Coronary artery (tissue), 2 donors: Measurements from ENCODE around the gene DNAH8.

Source experiments
- DNase-seq: peaks from one replicate; pipeline ENCODE4 v3.0.0-alpha.2; 2017; ENCODE audit warnings: low spot score
- H3K27ac ChIP-seq, 2 donors: fragments of 200-600 bp; sonication (generic); one replicate each; pipeline ENCODE4 v1.5.1; 2016 to 2019
- H3K4me3 ChIP-seq: fragments of 200-600 bp; sonication (generic); 2 replicates; pipeline ENCODE4 v1.5.1; 2016; ENCODE audit warnings: mild to moderate bottlenecking, moderate library complexity
- TF ChIP-seq, protein P1 (sequence below): fragments of 200-600 bp; sonication (generic); IDR thresholded peaks from one replicate; pipeline ENCODE4 v1.5.1; 2019; ENCODE audit warnings: antibody characterized with exemption

The DNAH8 gene

DNA sequence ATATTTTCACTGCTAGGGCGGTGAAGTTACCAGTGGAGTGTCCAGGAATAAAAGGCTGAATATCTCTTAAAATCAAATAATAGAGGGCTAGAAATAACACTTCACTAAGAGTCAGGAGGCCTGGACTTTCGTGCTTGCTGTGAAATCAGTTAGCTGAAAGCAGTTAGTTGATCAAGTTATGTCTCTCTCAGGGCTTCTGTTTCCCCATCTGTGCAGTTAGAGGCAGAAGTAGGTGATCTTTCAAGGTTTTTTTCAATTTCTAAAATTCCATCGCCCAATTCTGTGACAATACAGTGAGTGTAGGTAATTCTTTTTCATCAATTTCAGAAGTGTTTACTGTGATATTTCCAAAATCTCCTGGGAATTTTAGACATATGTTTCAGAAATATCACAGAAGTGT lies 260.9 kb downstream of the DNAH8 start:
- H3K27ac ChIP-seq, result no peak overlapping the region
- DNase-seq, result no peak
- H3K4me3 ChIP-seq, result no peak overlapping the region
- TF ChIP-seq, protein P1, sequence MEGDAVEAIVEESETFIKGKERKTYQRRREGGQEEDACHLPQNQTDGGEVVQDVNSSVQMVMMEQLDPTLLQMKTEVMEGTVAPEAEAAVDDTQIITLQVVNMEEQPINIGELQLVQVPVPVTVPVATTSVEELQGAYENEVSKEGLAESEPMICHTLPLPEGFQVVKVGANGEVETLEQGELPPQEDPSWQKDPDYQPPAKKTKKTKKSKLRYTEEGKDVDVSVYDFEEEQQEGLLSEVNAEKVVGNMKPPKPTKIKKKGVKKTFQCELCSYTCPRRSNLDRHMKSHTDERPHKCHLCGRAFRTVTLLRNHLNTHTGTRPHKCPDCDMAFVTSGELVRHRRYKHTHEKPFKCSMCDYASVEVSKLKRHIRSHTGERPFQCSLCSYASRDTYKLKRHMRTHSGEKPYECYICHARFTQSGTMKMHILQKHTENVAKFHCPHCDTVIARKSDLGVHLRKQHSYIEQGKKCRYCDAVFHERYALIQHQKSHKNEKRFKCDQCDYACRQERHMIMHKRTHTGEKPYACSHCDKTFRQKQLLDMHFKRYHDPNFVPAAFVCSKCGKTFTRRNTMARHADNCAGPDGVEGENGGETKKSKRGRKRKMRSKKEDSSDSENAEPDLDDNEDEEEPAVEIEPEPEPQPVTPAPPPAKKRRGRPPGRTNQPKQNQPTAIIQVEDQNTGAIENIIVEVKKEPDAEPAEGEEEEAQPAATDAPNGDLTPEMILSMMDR, result no peak

DNA sequence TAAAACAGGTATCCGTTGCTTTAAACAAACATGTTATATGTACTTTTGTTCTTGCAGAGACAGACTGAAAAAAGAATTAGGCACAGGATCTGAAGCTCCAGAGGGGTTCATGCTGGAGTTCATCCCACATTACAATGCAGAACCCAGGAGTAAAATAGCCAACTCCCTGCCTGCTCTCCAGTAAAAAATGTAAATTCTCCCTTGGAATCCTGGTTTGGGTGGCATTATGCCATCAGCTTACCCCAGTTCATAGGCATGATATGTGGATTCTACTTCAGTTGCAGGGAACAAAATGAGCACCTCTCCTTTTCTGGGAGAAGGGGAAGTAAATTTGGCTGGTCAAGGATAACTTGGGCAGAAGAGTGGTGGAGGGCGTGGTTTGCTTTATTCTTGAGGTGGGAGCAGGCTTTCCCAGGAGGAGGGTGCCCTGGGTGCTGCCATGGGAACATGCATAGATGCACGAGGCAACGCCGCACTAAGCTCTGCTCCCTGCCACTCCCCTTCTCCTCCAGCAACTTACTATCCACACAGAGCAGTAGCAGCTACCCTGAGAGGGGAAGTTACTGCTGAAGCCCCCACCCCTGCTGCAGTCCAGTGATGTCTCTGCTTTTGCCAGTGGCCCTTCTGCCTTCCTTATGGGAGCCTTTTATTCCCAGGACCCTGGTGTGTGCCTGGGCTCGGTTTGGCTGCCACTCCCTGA lies 261.8 kb downstream of the DNAH8 start:
- no peak overlapping the region for H3K27ac ChIP-seq
- DNase-seq, result no peak
- TF ChIP-seq, protein P1, result no peak
- no peak overlapping the region for H3K4me3 ChIP-seq

DNA sequence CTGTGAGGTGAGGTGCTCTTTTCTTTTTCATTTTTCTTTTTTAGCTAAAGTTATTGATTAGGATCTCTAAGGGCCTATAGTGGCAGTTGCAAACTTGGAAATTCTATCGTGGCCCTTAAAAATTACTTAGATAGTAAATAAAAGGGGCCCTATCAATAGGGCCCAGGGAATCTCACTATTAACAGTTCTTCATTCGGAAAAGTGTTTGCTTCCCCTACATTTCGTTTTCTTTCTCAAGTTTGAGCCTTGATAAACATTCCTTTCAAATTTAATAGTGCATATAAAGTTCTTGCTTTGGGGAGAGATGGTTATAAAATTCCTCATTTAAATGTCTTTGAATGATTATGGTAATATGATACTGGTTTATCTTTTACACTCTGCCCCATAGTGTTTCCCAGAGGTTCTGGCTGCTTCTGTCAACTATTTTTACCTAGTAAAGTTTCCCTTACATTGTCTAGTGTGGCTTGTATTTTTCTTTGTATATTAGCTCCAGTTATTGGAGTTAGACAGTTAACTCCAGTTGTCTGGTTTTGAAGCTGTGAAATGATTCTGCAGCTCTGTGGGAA lies 263.1 kb downstream of the DNAH8 start:
- no peak overlapping the region for H3K27ac ChIP-seq
- DNase-seq, result no peak
- H3K4me3 ChIP-seq, result no peak overlapping the region
- TF ChIP-seq, protein P1, result no peak

DNA sequence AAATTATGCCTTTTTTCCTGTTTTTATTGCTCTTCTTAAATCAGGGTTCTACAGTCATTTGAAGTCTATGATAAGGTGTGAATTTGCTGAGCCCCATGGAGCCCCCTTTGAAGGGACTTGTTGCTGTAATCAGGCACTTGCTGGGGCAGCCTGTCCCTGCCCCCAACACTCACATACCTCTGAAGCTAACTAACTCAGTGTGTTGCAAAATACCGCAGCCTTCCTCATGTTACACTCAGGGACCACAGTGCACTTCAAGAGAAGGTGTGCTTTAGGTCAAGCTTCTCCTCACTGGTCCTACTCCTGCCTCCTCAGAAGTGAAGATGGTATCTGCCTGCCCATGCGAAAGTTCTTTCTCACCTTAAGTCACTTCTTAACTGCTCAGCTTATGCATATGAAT lies 267.4 kb downstream of the DNAH8 start:
- DNase-seq, result no peak
- no peak overlapping the region for H3K4me3 ChIP-seq
- no peak overlapping the region for H3K27ac ChIP-seq
- TF ChIP-seq, protein P1, result no peak

DNA sequence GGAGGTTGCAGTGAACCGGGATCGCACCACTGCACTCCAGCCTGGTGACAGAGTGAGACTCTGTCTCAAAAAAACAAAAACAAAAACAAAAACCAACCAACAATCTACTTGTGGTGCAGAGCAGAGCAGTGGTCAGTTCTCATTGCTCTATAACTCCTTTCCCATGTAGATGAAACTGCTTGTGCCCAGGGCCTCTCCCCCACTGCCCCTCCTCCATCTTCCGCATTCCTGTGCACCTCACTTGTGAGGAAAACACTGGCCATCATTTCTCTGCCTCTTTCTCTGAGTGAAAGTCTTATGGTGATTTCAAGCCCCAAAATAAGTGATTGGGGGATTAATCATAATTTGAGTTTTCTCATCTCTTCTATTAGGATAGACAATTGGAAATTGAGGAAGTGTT lies 269.6 kb downstream of the DNAH8 start:
- no peak for DNase-seq
- TF ChIP-seq, protein P1, result no peak

DNA sequence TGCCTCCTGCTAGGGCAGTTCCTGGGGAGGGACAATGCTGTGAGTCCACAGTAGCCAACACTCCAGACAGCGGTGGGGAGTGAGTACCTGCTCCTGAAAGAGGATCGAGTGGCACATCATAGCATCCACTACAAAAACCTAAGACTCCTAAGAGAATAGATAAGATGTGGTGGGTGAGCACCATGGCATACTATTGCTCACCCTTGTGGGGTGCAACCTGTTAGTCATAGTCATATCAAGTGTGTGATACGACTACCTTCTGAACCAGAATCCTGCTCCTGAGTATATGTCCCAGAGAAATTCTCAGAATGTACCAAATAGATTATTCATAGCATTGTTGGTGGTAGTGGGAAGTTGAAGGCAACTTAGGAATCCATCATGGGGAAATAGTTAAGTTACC lies 270.7 kb downstream of the DNAH8 start:
- no peak for DNase-seq
- TF ChIP-seq, protein P1, result no peak
- no peak overlapping the region for H3K4me3 ChIP-seq
- H3K27ac ChIP-seq, result no peak overlapping the region

More for the DNA sequence above, 269.6 kb downstream of the DNAH8 start:
- no peak overlapping the region for H3K4me3 ChIP-seq
- H3K27ac ChIP-seq, result no peak overlapping the region

DNA sequence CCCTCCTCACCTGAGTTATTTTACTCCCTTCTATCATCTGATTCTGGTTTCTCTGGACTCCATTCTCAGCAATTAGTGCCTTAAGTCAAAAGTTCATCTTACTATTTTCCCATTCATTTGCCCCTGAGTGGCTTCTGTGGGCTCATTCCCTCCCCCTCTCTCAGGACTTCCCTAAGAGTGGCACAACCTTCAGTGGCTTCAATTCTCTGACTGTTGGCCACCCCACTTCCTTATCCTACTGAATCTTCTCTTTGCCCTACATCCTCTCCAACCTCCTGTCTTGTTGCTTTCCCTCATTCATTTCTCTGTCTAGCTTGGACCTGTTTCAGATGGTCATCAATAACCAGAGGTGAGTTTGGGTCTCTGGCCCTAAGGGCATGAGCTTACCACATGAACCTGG lies 272.4 kb downstream of the DNAH8 start:
- no peak overlapping the region for H3K27ac ChIP-seq
- no peak overlapping the region for H3K4me3 ChIP-seq
- no peak for DNase-seq
- TF ChIP-seq, protein P1, result no peak
